PC-3 (cell line): ENCODE measurements around the gene IER2. TPM values are rescaled to one million over a fixed set of nuclear protein-coding genes. Genes with fewer than 3 reads are reported as not detected.
"Not testable (repeated sequence)": the region's sequence is repeated elsewhere in the genome, so short reads cannot be mapped to it uniquely, and the experiment has no call there.

ENCODE experiments used
- ATAC-seq: fragments of 200-7000 bp; cut with Tn5 transposase; 2 replicates; pipeline ENCODE4 v1.9.1; 2020; ENCODE audit warnings: mild to moderate bottlenecking, moderate library complexity
- BruUV-seq: library from RNA; stranded (reverse); fragments of 400-500 nt; replicated peaks from 2 replicates; lab custom pipeline; 2021; lab: Mats Ljungman, UMichigan
- CTCF ChIA-PET: fragments of 300-600 bp; sonication (Branson Sonifier 250); formaldehyde crosslinking; loops from one replicate; lab custom pipeline; 2022; ENCODE audit warnings: antibody characterized with exemption; lab: Charles Lee
- POLR2A ChIA-PET: fragments of 300-600 bp; sonication (Branson Sonifier 250); formaldehyde crosslinking; loops from one replicate; lab custom pipeline; 2022; ENCODE audit warnings: antibody characterized with exemption; ENCODE audit not compliant: unreplicated experiment; lab: Charles Lee
- DNase-seq: peaks from one replicate; pipeline ENCODE4 v3.0.0-alpha.2; 2015
- H2AFZ ChIP-seq: fragments of 300-600 bp; sonication (generic); 2 replicates; pipeline ENCODE4 v1.6.0; 2016; ENCODE audit warnings: antibody characterized with exemption, low read length
- H3F3A ChIP-seq: fragments of 300-600 bp; sonication (generic); one replicate; pipeline ENCODE4 v1.6.0; 2017; ENCODE audit warnings: antibody characterized with exemption, low read length, control low read depth, mild to moderate bottlenecking; ENCODE audit not compliant: unreplicated experiment
- H3K27ac ChIP-seq: fragments of 300-600 bp; sonication (generic); 2 replicates; pipeline ENCODE4 v1.5.1; 2016; ENCODE audit warnings: mild to moderate bottlenecking, low read length
- H3K27me3 ChIP-seq: fragments of 300-600 bp; sonication (generic); 2 replicates; pipeline ENCODE4 v1.6.1; 2016; ENCODE audit warnings: low read length, mixed read lengths
- H3K36me3 ChIP-seq: fragments of 300-600 bp; sonication (generic); 2 replicates; pipeline ENCODE4 v1.6.1; 2016; ENCODE audit warnings: low read depth, mixed run types, low read length, mixed read lengths
- H3K4me1 ChIP-seq: fragments of 300-600 bp; sonication (generic); 2 replicates; pipeline ENCODE4 v1.5.1; 2016; ENCODE audit warnings: low read length; ENCODE audit not compliant: insufficient read depth
- H3K4me2 ChIP-seq: fragments of 300-600 bp; sonication (generic); 2 replicates; pipeline ENCODE4 v1.6.0; 2016; ENCODE audit warnings: low read length
- H3K4me3 ChIP-seq: fragments of 300-600 bp; sonication (generic); 2 replicates; pipeline ENCODE4 v1.5.1; 2016; ENCODE audit warnings: mild to moderate bottlenecking, low read length, mixed read lengths
- H3K79me2 ChIP-seq: fragments of 300-600 bp; sonication (generic); 2 replicates; pipeline ENCODE4 v1.6.1; 2017; ENCODE audit warnings: low read length, mixed read lengths
- H3K9ac ChIP-seq: fragments of 300-600 bp; sonication (generic); 2 replicates; pipeline ENCODE4 v1.6.0; 2016; ENCODE audit warnings: mild to moderate bottlenecking, low read length
- H3K9me2 ChIP-seq: fragments of 300-600 bp; sonication (generic); replicated peaks from 2 replicates; pipeline ENCODE4 v1.6.1; 2016; ENCODE audit warnings: mixed run types, low read length, mixed read lengths
- H3K9me3 ChIP-seq: fragments of 300-600 bp; sonication (generic); 2 replicates; pipeline ENCODE4 v1.6.1; 2016; ENCODE audit warnings: low read length, mixed read lengths
- H4K20me1 ChIP-seq: fragments of 300-600 bp; sonication (generic); 2 replicates; pipeline ENCODE4 v1.6.1; 2016; ENCODE audit warnings: low read length, mixed read lengths
- CTCF ChIP-seq: fragments of 300-600 bp; sonication (generic); conservative IDR thresholded peaks from 2 replicates; pipeline ENCODE4 v1.5.1; 2017; ENCODE audit warnings: antibody characterized with exemption, low read depth, mild to moderate bottlenecking, low read length
- EZH2 ChIP-seq: fragments of 300-600 bp; sonication (generic); IDR thresholded peaks from one replicate; pipeline ENCODE4 v1.6.1; 2017; ENCODE audit warnings: antibody characterized with exemption, mild to moderate bottlenecking, low read length; ENCODE audit not compliant: unreplicated experiment
- EZH2phosphoT487 ChIP-seq: fragments of 300-600 bp; sonication (generic); IDR thresholded peaks from 2 replicates; pipeline ENCODE4 v1.6.1; 2018; ENCODE audit warnings: mild to moderate bottlenecking, antibody characterized with exemption, low read length, borderline replicate concordance
- intact Hi-C: fragments of 100-400 bp; cut with micrococcal nuclease; formaldehyde crosslinking; loops from 2 replicates; pipeline ENCODE4 v1.9.0; 2023
- total RNA-seq: library from RNA; depleted of rRNA; stranded (reverse); fragments of >200 nt; gene quantifications from 2 replicates; pipeline ENCODE4 v1.2.3, GENCODE V29; 2014

IER2 gene
- total RNA-seq, 1 experiment from 2014 or later: 155 TPM

- ChIA-PET CTCF (interaction anchor here (1.0 to 1.1 kb wide), 2 partner anchors 10 to 83 kb away, joined by 3 to 5 read pairs; no protein-coding TSS in a partner anchor), POLR2A (interaction anchor here (0.6 to 1.0 kb wide), 2 partner anchors 10 to 78 kb away, joined by 4 to 6 read pairs; no protein-coding TSS in a partner anchor)
- H3K27me3 ChIP-seq: no peaks in the 10 kb centered on the region
- BruUV-seq: TSS peak; percentile 8
- peaks cover 11% of the 10 kb centered on the region for H3F3A ChIP-seq
- H3K27ac ChIP-seq: peak overlapping the region; percentile 97
- H2AFZ ChIP-seq: 0 out of 2 replicates have a peak overlapping the region, but pooled peaks have one; percentile 66
- intact Hi-C loops: loop anchor here (10.0 kb wide), 1 partner anchor 669 kb away; no protein-coding TSS in a partner anchor
- TF ChIP-seq EZH2phosphoT487 (no peak), EZH2 (no peak)
- DNase-seq (peak; percentile 75), ATAC-seq (no peak)
- H3K36me3 ChIP-seq: no peaks in the 10 kb centered on the region
- H3K4me1 ChIP-seq: peaks cover 89% of the 10 kb centered on the region
- no peaks in the 10 kb centered on the region for H3K9me2 ChIP-seq
- H4K20me1 ChIP-seq: no peaks in the 10 kb centered on the region
- peak overlapping the region; percentile 82 for H3K4me2 ChIP-seq
- peak overlapping the region; percentile 95 for H3K9ac ChIP-seq
- peaks cover 31% of the 10 kb centered on the region for H3K79me2 ChIP-seq
- peak overlapping the region; percentile 51; the same call in 1 of the 2 replicates for H3K4me3 ChIP-seq
- no peaks in the 10 kb centered on the region for H3K9me3 ChIP-seq
Observed at GRCh38 chr19:13165162-13165997, 15.2 kb downstream of the IER2 start.

- Histone ChIP-seq H3F3A (peaks cover 11% of the 10 kb centered on the region), H3K27ac (peak overlapping the region; percentile 97), H3K4me1 (peaks cover 91% of the 10 kb centered on the region), H3K9ac (peak overlapping the region; percentile 95), H3K79me2 (peaks cover 33% of the 10 kb centered on the region)
- POLR2A ChIA-PET: interaction anchor here (2.1 kb wide), 1 partner anchor 13 kb away, joined by 16 read pairs; no protein-coding TSS in a partner anchor
- H3K9me2 ChIP-seq, H4K20me1 ChIP-seq, H3K27me3 ChIP-seq, BruUV-seq, H3K4me3 ChIP-seq, CTCF ChIA-PET, ATAC-seq, H2AFZ ChIP-seq, DNase-seq, H3K9me3 ChIP-seq, H3K4me2 ChIP-seq, H3K36me3 ChIP-seq: not testable (repeated sequence)
- intact Hi-C loops: loop anchor here (10.0 kb wide), 1 partner anchor 669 kb away; no protein-coding TSS in a partner anchor
Observed at GRCh38 chr19:13166151-13166550, 15.9 kb downstream of the IER2 start.

- Histone ChIP-seq H2AFZ (no peak overlapping the region), H3K4me3 (no peak overlapping the region), H3K79me2 (peaks cover 23% of the 10 kb centered on the region), H3K9me3 (no peaks in the 10 kb centered on the region), H3K9me2 (no peaks in the 10 kb centered on the region), H3F3A (peaks cover 5% of the 10 kb centered on the region), H3K4me1 (peaks cover 81% of the 10 kb centered on the region), H3K27me3 (no peaks in the 10 kb centered on the region), H4K20me1 (no peaks in the 10 kb centered on the region), H3K9ac (peak overlapping the region; percentile 92), H3K4me2 (peak overlapping the region; percentile 81), H3K27ac (peak overlapping the region; percentile 97), H3K36me3 (no peaks in the 10 kb centered on the region)
- ChIA-PET POLR2A (interaction anchor here (0.6 kb wide), 2 partner anchors 14 to 549 kb away, joined by 3 read pairs; no protein-coding TSS in a partner anchor), CTCF (interaction anchor here (0.7 to 1.0 kb wide), 2 partner anchors 25 to 78 kb away, joined by 3 read pairs; no protein-coding TSS in a partner anchor)
- TF ChIP-seq CTCF (no peak), EZH2phosphoT487 (no peak), EZH2 (no peak)
- ATAC-seq (peak; percentile 52), DNase-seq (peak; percentile 99)
- intact Hi-C loops: loop anchor here (10.0 kb wide), 1 partner anchor 665 kb away; no protein-coding TSS in a partner anchor
- BruUV-seq: no TSS peak
Observed at GRCh38 chr19:13169769-13170168, 19.6 kb downstream of the IER2 start.
